ENCODE results near the gene ATR. TPM values are rescaled to one million over a fixed set of nuclear protein-coding genes. Genes with fewer than 3 reads are reported as not detected.

Gene ATR
- total and polyA plus RNA-seq, 2 of the 4 experiments (the other 2 are of a cell fraction): 9.5 to 28.0 TPM

GRCh38 chr3:142549986-142550385 lies 28.5 kb downstream of the ATR start:
- DNase-seq: no peak
- H3K14ac ChIP-seq (replicated peaks; ENCODE audit: low read depth, low read length): no peak overlapping the region
- ATAC-seq (ENCODE audit: low read depth): no peak
- H3K27ac ChIP-seq (ENCODE audit: insufficient read depth, low read length): no peak overlapping the region
- H2BK15ac ChIP-seq (ENCODE audit: low read depth, low read length): no peak overlapping the region
- H4K8ac ChIP-seq (ENCODE audit: low read depth in 2 of 2, low read length in 2 of 2): no peak overlapping the region
- H2BK5ac ChIP-seq (ENCODE audit: low read depth, low read length, poor library complexity, severe bottlenecking): no peak overlapping the region
- WGBS, 2 experiments (ENCODE audit: extremely low coverage in 2 of 2, insufficient read length in 1 of 2): no CpG with 5 or more reads among the region's 7 CpGs
- dilution Hi-C loops (cut with HindIII; ENCODE audit: low sequenced_read_pairs, unreplicated experiment): no loop called here
- CTCF ChIA-PET: no interaction called here
- H3K23ac ChIP-seq (ENCODE audit: low read depth, low read length): no peak overlapping the region
- no peak overlapping the region for H3K56ac ChIP-seq (ENCODE audit: extremely low read depth, insufficient read depth, low read length)
- H2BK120ac ChIP-seq (ENCODE audit: low read depth, low read length): no peak overlapping the region
- no peak overlapping the region for H3K4me3 ChIP-seq (ENCODE audit: insufficient read depth, low read depth, low read length)
- H3K9me1 ChIP-seq (ENCODE audit: insufficient read depth, low read length): 0 out of 2 replicates have a peak, but pooled peaks cover 3% of the 10 kb centered on the region
- H2AK9ac ChIP-seq (replicated peaks; ENCODE audit: low read depth, low read length, poor library complexity): no peak overlapping the region
- H2BK20ac ChIP-seq (ENCODE audit: low read depth, low read length): no peak overlapping the region
- no peak overlapping the region for H2AK5ac ChIP-seq (ENCODE audit: low read depth, low read length)
- H3K4me2 ChIP-seq (ENCODE audit: low read depth, low read length): no peak overlapping the region
- no TSS peak for BruUV-seq (replicated peaks)
- in situ Hi-C loops (cut with MboI; ENCODE audit: low sequenced_read_pairs): no loop called here
- no peaks in the 10 kb centered on the region; the same call in 1 of the 2 replicates for H4K20me1 ChIP-seq (ENCODE audit: insufficient read depth, low read length)
- peaks cover 13% of the 10 kb centered on the region for H3K36me3 ChIP-seq (ENCODE audit: control insufficient read depth, insufficient read depth, low read length)
- H3K18ac ChIP-seq (ENCODE audit: low read depth, low read length): no peak overlapping the region
- TF ChIP-seq CEBPB (IDR thresholded peaks at IDR 0.05; ENCODE audit: low read depth, low read length) (no peak), ELK1 (IDR thresholded peaks at IDR 0.05; ENCODE audit: borderline replicate concordance, low read depth, low read length) (no peak), RCOR1 (IDR thresholded peaks at IDR 0.05; ENCODE audit: insufficient replicate concordance, low read length) (no peak), MXI1 (IDR thresholded peaks at IDR 0.05; ENCODE audit: borderline replicate concordance, low read depth, low read length) (no peak), RFX5 (IDR thresholded peaks at IDR 0.05; ENCODE audit: low read depth, low read length) (no peak), FOS (IDR thresholded peaks at IDR 0.05; ENCODE audit: low read depth, low read length) (no peak), POLR2A (IDR thresholded peaks at IDR 0.05; ENCODE audit: low read depth, low read length) (no peak), RAD21 (IDR thresholded peaks at IDR 0.05; ENCODE audit: low read length) (no peak), SMC3 (IDR thresholded peaks at IDR 0.05; ENCODE audit: low read depth, low read length) (no peak), BHLHE40 (IDR thresholded peaks at IDR 0.05; ENCODE audit: low read depth, low read length) (no peak), CHD1 (IDR thresholded peaks at IDR 0.05; ENCODE audit: low read depth, low read length) (no peak)
- TF ChIP-seq, protein P1, sequence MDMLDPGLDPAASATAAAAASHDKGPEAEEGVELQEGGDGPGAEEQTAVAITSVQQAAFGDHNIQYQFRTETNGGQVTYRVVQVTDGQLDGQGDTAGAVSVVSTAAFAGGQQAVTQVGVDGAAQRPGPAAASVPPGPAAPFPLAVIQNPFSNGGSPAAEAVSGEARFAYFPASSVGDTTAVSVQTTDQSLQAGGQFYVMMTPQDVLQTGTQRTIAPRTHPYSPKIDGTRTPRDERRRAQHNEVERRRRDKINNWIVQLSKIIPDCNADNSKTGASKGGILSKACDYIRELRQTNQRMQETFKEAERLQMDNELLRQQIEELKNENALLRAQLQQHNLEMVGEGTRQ (IDR thresholded peaks at IDR 0.05; ENCODE audit: low read depth, low read length): no peak
- TF ChIP-seq, protein P2, sequence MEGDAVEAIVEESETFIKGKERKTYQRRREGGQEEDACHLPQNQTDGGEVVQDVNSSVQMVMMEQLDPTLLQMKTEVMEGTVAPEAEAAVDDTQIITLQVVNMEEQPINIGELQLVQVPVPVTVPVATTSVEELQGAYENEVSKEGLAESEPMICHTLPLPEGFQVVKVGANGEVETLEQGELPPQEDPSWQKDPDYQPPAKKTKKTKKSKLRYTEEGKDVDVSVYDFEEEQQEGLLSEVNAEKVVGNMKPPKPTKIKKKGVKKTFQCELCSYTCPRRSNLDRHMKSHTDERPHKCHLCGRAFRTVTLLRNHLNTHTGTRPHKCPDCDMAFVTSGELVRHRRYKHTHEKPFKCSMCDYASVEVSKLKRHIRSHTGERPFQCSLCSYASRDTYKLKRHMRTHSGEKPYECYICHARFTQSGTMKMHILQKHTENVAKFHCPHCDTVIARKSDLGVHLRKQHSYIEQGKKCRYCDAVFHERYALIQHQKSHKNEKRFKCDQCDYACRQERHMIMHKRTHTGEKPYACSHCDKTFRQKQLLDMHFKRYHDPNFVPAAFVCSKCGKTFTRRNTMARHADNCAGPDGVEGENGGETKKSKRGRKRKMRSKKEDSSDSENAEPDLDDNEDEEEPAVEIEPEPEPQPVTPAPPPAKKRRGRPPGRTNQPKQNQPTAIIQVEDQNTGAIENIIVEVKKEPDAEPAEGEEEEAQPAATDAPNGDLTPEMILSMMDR (conservative IDR thresholded peaks at IDR 0.05; ENCODE audit: low read depth, low read length): no peak
- H3K27me3 ChIP-seq (ENCODE audit: control insufficient read depth, insufficient read depth, low read length): no peaks in the 10 kb centered on the region
- intact Hi-C loops (cut with micrococcal nuclease): no loop called here
- no peaks in the 10 kb centered on the region for H3K9me3 ChIP-seq (ENCODE audit: control insufficient read depth, insufficient read depth, low read length)
- H3K9ac ChIP-seq (ENCODE audit: low read depth, low read length): no peak overlapping the region
- no peak overlapping the region for H4K91ac ChIP-seq (ENCODE audit: insufficient read depth, low read depth, low read length)
- no peak overlapping the region for H3K4ac ChIP-seq (ENCODE audit: low read depth, low read length)
- no peak overlapping the region for H2AFZ ChIP-seq (replicated peaks; ENCODE audit: low read length, poor library complexity)
- no peaks in the 10 kb centered on the region for H3K79me1 ChIP-seq (ENCODE audit: low read depth in 1 of 2, low read length in 2 of 2)
- POLR2A ChIA-PET (ENCODE audit: unreplicated experiment): no interaction called here
- H3K4me1 ChIP-seq (ENCODE audit: control insufficient read depth, insufficient read depth, low read length): no peaks in the 10 kb centered on the region
- no peak overlapping the region for H4K5ac ChIP-seq (ENCODE audit: low read depth, low read length)
